ENCODE measurements around the gene WDTC1. TPM values are rescaled to one million over a fixed set of nuclear protein-coding genes. Genes with fewer than 3 reads are reported as not detected.

WDTC1 gene
- total RNA-seq, 1 experiment from 2014 or later, result 14.9 TPM

DNA sequence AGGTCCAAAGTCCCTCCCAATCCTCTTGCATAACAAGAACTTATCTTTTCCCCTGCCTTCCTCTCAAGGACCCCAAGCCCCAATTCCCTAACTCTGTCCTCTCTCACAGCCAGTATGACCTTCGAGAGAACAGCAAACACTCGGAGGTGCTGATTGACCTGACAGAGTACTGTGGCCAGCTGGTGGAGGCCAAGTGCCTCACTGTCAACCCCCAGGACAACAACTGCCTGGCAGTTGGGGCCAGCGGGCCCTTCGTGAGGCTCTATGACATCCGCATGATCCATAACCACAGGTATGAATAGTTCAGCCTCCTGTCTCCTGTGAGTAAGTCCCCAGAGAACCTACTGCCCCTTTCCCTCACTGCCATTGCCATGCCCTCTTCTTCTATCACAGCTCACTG, 57.7 kb downstream of the WDTC1 start:
- Histone ChIP-seq H3K9me3 (no peaks in the 10 kb centered on the region), H3K36me3 (no peaks in the 10 kb centered on the region; the same call in 1 of the 2 replicates), H3K4me3 (no peak overlapping the region), H3K27me3 (no peaks in the 10 kb centered on the region)
- no peak for DNase-seq

- Histone ChIP-seq H3K36me3 (peaks cover 7% of the 10 kb centered on the region), H3K9me3 (no peaks in the 10 kb centered on the region), H3K27me3 (no peaks in the 10 kb centered on the region), H3K4me3 (no peak overlapping the region)
- DNase-seq, result no peak
Observed at GRCh38 chr1:27293915-27294314, 59.5 kb downstream of the WDTC1 start.

DNA sequence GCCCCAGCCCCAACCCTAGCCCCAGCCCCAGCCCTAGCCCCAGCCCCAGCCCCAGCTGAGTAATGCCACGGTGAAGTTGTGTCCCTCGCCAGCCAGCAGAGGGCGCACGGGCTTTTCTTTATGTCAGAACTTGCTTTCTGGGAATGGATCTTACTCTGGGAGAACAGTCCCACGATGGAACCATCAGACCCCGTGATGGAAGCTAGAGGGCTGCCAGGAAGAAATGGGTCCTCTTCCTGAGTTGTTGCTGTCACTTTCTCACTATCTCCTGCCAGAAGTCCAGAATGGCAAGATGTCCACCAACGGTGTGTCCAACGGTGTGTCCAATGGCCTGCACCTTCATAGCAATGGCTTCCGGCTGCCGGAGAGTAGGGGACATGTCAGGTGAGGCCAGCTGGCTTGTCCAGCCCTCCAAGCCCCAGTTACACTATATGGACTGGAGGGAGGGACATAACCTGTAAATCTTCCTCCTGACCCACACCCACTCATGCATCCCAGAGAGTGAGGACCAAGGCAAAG, 62.4 kb downstream of the WDTC1 start:
- Histone ChIP-seq H3K36me3 (peaks cover 7% of the 10 kb centered on the region), H3K27me3 (no peaks in the 10 kb centered on the region), H3K9me3 (no peaks in the 10 kb centered on the region), H3K4me3 (no peak overlapping the region)
- peak; percentile 42 for DNase-seq

GRCh38 chr1:27297903-27298302, 63.5 kb downstream of the WDTC1 start:
- DNase-seq, result no peak
- peaks cover 7% of the 10 kb centered on the region for H3K36me3 ChIP-seq
- H3K4me3 ChIP-seq, result no peak overlapping the region
- no peaks in the 10 kb centered on the region for H3K9me3 ChIP-seq
- no peaks in the 10 kb centered on the region for H3K27me3 ChIP-seq

DNA sequence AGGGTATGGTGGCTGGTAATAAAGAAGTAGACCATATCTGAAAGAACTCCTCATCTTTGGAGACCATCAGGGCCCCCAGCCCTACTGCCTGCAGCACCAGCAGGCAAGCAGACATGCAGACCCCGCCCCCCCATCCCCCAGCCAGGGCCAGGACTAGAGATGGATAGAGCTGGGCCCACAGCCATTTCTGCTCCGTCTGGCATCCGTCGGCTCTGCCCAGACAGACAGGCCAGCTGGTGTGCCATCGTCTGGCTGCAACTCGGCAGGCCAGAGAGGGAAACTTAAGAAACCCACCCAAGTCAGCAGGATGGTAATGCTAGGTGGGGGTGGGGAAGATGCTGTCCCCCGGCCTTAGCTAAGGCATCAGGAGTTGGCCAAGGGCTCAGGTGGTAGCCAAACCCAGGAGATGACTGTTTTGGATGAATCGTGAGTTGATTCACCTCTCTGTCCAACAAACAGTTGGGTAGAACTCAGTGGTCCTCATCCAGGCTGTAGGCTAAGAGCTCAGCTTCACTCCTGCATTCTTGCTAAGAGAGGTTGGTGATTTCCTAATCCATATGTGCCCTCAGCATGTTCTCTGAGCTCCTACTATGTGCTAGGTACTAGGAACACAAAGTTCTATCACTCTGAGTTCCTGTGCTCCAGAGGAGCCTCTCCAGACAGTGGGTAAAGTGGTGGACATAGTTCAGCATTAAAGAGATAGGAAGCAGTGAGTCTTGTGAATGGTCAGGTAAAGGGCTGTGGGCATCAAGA, 64.4 kb downstream of the WDTC1 start:
- DNase-seq, result no peak
- Histone ChIP-seq H3K4me3 (no peak overlapping the region), H3K27me3 (no peaks in the 10 kb centered on the region), H3K9me3 (no peaks in the 10 kb centered on the region), H3K36me3 (peaks cover 7% of the 10 kb centered on the region)

- peak; percentile 98 for DNase-seq
- Histone ChIP-seq H3K27me3 (no peaks in the 10 kb centered on the region), H3K36me3 (peaks cover 7% of the 10 kb centered on the region), H3K9me3 (no peaks in the 10 kb centered on the region), H3K4me3 (no peak overlapping the region)
Observed at GRCh38 chr1:27299385-27300271, 65.2 kb downstream of the WDTC1 start.

GRCh38 chr1:27300341-27301051, 66.1 kb downstream of the WDTC1 start:
- H3K36me3 ChIP-seq, result peaks cover 7% of the 10 kb centered on the region
- no peaks in the 10 kb centered on the region for H3K27me3 ChIP-seq
- no peak overlapping the region for H3K4me3 ChIP-seq
- peak; percentile 88 for DNase-seq
- no peaks in the 10 kb centered on the region for H3K9me3 ChIP-seq

DNA sequence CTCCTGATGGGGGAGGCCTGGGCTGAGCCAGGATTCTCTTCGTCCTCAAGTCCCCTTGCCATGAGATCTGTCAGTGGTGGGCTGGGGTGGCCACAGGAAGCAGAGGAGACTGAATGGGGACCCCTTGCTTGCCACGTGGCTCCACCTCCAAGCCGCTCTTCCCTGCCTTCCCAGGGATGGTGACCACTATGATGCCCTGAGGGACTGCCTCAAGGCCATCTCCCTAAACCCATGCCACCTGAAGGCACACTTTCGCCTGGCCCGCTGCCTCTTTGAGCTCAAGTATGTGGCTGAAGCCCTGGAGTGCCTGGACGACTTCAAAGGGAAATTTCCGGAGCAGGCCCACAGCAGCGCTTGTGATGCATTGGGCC, 66.6 kb downstream of the WDTC1 start:
- H3K9me3 ChIP-seq, result no peaks in the 10 kb centered on the region
- no peaks in the 10 kb centered on the region for H3K27me3 ChIP-seq
- DNase-seq, result no peak
- H3K36me3 ChIP-seq, result peaks cover 7% of the 10 kb centered on the region
- no peak overlapping the region for H3K4me3 ChIP-seq

DNA sequence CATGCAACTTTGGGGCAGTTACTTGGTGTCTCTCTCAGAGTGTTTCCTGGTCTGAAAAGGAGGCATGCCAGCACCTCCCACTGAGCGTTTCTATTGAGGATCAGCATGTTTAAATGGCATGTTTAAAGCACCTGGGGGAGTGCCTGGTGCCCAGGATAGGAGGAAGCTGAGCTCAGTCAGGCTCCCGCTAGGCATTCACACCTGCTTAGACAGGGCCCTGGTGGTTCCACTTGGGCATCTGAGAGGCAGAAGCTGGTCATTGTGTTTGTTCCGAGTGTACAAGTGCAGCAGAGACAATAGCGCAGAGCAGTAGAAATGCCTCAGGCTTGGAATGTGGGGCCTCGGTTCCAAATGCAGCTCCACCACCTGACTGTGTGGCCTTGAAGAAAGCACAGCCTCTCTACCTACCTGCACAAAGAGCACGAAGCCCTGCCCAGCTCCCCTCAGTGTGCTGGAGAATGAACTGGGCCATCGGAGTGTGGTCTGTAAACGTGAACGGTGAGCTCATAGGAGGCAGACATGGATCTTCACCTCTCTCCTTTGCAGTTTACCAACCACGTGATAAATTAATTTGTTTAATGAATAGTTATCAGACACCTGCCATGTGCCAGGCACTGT, 67.3 kb downstream of the WDTC1 start:
- peaks cover 7% of the 10 kb centered on the region for H3K36me3 ChIP-seq
- no peak for DNase-seq
- no peaks in the 10 kb centered on the region for H3K9me3 ChIP-seq
- H3K27me3 ChIP-seq, result no peaks in the 10 kb centered on the region
- H3K4me3 ChIP-seq, result no peak overlapping the region

DNA sequence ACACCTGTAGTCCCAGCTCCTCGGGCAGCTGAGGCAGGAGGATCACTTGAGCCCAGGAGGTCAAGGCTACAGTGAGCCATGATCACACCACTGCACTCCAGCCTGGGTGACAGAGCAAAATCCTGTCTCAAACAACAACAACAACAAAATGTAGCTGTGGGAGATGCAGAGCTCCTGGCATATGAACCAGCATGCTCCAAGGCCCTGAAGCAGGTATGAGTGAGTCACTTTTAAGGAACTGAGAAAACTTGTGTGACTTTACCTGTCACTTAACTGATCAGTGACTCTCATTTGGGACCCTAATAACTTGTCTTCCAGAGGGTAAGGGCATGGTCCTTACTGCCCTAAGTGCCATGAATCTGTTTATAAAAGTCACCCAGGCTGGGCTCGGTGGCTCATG, 68.2 kb downstream of the WDTC1 start:
- DNase-seq, result no peak
- H3K9me3 ChIP-seq, result no peaks in the 10 kb centered on the region
- no peak overlapping the region for H3K4me3 ChIP-seq
- no peaks in the 10 kb centered on the region for H3K27me3 ChIP-seq
- H3K36me3 ChIP-seq, result peaks cover 3% of the 10 kb centered on the region

DNA sequence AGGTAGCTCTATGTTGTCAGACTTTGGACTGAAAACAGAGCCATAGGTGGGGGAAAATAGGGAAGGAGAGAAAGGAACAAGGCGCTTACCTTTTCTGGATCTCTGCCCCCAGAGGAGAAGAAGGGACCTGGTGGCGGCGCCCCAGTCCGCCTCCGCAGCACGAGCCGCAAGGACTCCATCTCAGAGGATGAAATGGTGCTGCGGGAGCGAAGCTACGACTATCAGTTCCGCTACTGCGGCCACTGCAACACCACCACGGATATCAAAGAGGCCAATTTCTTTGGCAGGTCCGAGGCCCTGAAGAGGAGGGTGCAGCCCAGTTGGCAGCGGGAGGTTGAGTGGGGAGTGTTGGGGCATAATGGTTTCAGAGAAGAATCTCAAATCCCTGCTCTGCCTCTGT, 69.1 kb downstream of the WDTC1 start:
- H3K4me3 ChIP-seq, result no peak overlapping the region
- DNase-seq, result no peak
- H3K36me3 ChIP-seq, result no peaks in the 10 kb centered on the region; the same call in none of the 2 replicates

GRCh38 chr1:27306071-27306470, 71.6 kb downstream of the WDTC1 start:
- Histone ChIP-seq H3K36me3 (no peaks in the 10 kb centered on the region; the same call in 1 of the 2 replicates), H3K4me3 (no peak overlapping the region), H3K9me3 (no peaks in the 10 kb centered on the region), H3K27me3 (no peaks in the 10 kb centered on the region)
- no peak for DNase-seq

More for the DNA sequence above, 69.1 kb downstream of the WDTC1 start:
- Histone ChIP-seq H3K27me3 (no peaks in the 10 kb centered on the region), H3K9me3 (no peaks in the 10 kb centered on the region)

- no peak for DNase-seq
- Histone ChIP-seq H3K4me3 (no peak overlapping the region), H3K27me3 (no peaks in the 10 kb centered on the region), H3K36me3 (no peaks in the 10 kb centered on the region), H3K9me3 (no peaks in the 10 kb centered on the region)
Observed at GRCh38 chr1:27306892-27307761, 72.7 kb downstream of the WDTC1 start.

DNA sequence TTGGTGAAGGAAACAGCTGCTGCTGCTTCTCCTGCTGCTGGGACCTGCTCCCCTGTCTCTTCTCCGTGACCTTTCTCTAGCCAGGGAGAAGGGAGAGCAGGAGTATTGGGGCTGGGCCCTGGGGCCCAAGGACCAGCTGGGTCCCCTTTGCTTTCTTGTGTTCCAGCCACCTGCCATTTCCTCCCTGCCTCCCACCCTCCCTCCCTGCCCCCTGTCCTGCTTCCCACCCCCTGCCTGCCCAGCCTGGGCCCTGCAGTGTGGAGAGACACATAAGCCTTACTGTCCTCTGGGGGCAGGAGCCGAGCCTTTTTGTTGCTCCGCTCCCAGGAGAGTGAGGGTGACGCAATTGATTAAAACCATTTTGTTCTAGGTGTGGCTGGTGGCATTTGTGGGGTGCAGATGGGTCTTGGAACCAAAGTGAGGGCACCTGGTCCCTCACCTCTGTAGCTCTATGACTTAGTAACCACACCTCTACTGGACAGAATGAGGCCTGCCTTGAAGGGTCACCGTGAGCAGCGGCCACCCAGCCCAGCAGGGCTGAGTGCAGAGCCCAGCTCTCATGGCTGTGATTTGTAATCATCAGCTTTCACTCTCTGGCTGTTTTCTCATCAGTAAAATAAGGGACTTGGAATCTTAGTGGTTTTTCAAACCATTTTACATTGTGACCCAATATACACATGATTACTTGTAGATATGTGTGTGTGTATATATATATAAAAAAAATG, 73.6 kb downstream of the WDTC1 start:
- no peak overlapping the region for H3K4me3 ChIP-seq
- H3K36me3 ChIP-seq, result no peaks in the 10 kb centered on the region
- no peaks in the 10 kb centered on the region for H3K27me3 ChIP-seq
- no peak for DNase-seq
- H3K9me3 ChIP-seq, result no peaks in the 10 kb centered on the region

- Histone ChIP-seq H3K27me3 (no peaks in the 10 kb centered on the region), H3K36me3 (no peaks in the 10 kb centered on the region), H3K4me3 (no peak overlapping the region), H3K9me3 (no peaks in the 10 kb centered on the region)
- no peak for DNase-seq
Observed at GRCh38 chr1:27314169-27314568, 79.7 kb downstream of the WDTC1 start.

Data from MG63 (cell line).